Adipose tissue (tissue), 3 donors: ENCODE measurements around the gene LRRC59. TPM values are rescaled to one million over a fixed set of nuclear protein-coding genes. Genes with fewer than 3 reads are reported as not detected.

Experiments
- H3K27ac ChIP-seq: one replicate; pipeline ENCODE4 v1.5.1; 2013; ENCODE audit warnings: low read depth, low read length
- WGBS, 3 donors: extraction: QIAGEN DNeasy Blood & Tissue Kit; methylation state at CpG; one replicate each; pipeline ENCODE4 v1.1.7; 2013; 5-methylcytosine and 5-hydroxymethylcytosine counted together
- polyA plus RNA-seq, 3 donors: library from polyadenylated mRNA; stranded (reverse); fragments of 200-250 nt; gene quantifications; one replicate each; pipeline ENCODE4 v1.2.3, GENCODE V29; 2013
- donor health status: healthy with polysubstance abuse.
- donor health status: Bipolar disorder and iron deficiency.
- donor health status: healthy.

The LRRC59 gene
- polyA plus RNA-seq, 3 donors: 57.1 to 74.7 (median 63.1) TPM

GRCh38 chr17:50396261-50397110 is 837 bp downstream of the LRRC59 start:
- 4 to 5% (median 5%) methylated on average over 30 of the region's 30 CpGs for WGBS, 3 donors

DNA sequence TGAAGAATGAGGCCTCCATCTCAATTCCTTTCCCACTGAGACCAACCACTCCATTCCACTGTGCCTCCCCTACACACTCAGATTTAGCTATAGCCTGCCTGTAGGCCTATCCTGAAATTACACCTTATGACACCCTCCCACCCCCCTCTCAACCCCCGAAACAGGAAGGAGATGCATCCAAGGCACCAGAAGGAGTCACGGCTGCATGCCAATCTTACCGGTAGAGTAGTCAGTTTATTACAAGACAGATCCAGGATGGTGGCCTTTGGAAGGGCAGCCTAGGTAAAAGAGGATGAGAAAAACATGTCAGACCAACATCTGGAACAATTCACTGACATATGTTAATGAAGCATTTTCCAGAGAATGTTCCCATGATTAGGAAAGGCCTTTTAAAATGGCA is 2.6 kb downstream of the LRRC59 start:
- H3K27ac ChIP-seq: no peak overlapping the region
- 10 to 19% (median 12%) methylated on average over 3 of the region's 3 CpGs for WGBS, 3 donors

More at GRCh38 chr17:50396261-50397110, 837 bp downstream of the LRRC59 start:
- no peak overlapping the region for H3K27ac ChIP-seq

GRCh38 chr17:50393700-50394099 is 3.6 kb downstream of the LRRC59 start:
- WGBS, 3 donors: 57 to 94% (median 90%) methylated on average over 5 of the region's 5 CpGs
- no peak overlapping the region for H3K27ac ChIP-seq

DNA sequence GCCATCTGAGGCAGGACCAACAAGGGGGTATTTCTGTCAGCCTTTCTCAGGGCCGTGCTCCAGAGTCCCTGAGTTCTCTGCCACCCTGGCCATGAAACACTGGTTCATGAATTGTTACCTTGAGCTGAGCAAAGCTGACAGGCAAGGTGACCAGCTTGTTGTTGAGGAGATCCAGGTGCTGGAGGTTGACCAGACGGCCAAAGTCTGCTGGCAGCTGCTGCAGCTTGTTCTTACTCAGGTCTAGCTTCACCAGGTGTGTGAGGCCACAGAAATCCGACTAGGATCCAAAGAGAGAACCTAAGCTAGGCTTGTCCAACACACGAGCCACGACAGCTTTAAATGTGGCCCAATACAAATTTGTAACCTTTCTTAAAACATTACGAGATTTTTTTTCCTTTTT is 4.7 kb downstream of the LRRC59 start:
- H3K27ac ChIP-seq: no peak overlapping the region
- 59 to 89% (median 83%) methylated on average over 6 of the region's 6 CpGs for WGBS, 3 donors

GRCh38 chr17:50389534-50389933 is 7.8 kb downstream of the LRRC59 start:
- WGBS, 3 donors: 93 to 97% (median 95%) methylated on average over 6 of the region's 6 CpGs
- no peak overlapping the region for H3K27ac ChIP-seq

GRCh38 chr17:50388728-50389127 is 8.6 kb downstream of the LRRC59 start:
- no peak overlapping the region for H3K27ac ChIP-seq
- 91 to 99% (median 96%) methylated on average over 3 of the region's 3 CpGs for WGBS, 3 donors

- 61 to 71% (median 62%) methylated on average over 3 of the region's 3 CpGs for WGBS, 3 donors
- H3K27ac ChIP-seq: no peak overlapping the region
These were observed 10.8 kb downstream of the LRRC59 start for GRCh38 chr17:50386510-50386909.

DNA sequence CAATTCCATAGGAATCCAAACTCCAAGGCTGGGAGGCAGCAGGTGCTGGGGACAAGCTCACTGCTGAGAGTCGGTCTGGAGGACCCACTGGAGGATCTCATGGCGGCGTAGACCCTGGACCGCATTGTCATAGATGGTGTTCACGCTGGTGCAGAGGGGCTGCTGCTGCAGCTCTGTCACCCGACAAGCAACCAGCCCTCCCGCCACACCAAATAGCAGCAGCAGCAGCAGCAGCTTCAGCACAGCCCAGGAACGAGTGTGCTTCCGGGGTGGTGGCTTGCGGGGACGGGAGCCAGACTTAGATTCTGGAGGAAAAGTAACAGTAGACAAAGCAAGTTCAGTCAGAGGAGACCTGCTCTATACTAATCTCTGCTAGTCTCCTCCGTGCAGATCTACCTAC is 14.4 kb downstream of the LRRC59 start:
- H3K27ac ChIP-seq: no peak overlapping the region
- 87 to 94% (median 92%) methylated on average over 12 of the region's 12 CpGs for WGBS, 3 donors

DNA sequence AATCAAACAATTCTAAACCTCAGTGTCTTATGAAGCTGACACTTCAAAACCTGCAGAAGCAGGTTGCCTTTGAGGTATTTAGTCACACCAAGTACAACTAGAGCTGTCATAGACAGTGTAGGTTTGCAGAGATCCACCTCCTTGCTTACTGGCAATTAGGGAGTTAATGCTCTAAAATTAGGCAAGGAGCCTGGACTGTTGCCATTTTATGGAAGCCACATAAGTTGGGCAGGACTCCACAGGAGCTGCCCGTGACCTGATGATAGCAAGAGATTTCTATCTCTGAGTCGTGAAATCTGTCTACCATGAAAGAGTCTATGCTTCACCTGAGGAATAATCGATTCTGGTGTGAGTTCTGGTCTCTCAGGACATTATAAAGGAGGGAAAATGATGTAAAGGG is 15.4 kb downstream of the LRRC59 start:
- 41 to 57% (median 45%) methylated on average over 3 of the region's 3 CpGs for WGBS, 3 donors
- no peak overlapping the region for H3K27ac ChIP-seq

- WGBS, 3 donors: 86 to 88% (median 88%) methylated on average over 7 of the region's 7 CpGs
- no peak overlapping the region for H3K27ac ChIP-seq
These were observed 16.0 kb downstream of the LRRC59 start for GRCh38 chr17:50381260-50381815.

- H3K27ac ChIP-seq: no peak overlapping the region
- WGBS, 3 donors: 88 to 91% (median 89%) methylated on average over 13 of the region's 13 CpGs
These were observed 16.7 kb downstream of the LRRC59 start for GRCh38 chr17:50380369-50381259.

DNA sequence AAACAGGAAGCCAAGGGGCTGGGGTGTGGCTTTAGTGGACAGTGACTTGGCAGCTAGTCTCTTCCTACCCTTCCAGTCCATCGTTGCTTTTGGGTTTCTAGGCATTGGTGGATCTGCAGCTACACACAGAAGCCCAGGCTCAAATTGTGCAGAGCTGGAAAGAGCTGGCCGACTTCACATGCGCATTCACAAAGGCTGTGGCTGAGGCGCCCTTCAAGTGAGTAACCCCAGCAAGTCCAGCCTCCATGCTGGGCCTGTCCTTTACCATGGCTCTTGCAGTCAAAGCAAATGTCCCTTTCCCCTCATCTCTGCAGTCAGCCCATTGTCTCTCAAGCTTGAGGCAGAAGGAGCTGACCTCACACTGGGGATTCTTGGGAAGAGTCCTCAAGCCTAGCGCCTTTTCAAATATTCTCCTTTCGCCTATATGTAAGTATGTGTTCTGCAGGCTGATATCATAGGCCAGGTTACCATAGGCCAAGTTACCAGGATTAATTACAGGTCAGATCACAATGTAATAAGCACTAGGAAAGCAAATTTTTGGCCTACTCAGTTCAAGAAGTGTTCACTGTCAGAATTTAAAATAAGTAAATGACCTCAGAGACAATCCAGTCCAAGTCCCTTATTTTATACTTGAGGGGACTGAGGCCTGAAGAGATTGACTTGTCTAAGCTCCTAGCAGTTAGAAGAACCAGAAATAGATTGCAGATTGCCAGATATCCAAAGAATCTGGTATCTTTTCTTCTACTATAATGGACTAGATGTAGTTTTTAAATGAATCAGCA is 17.8 kb downstream of the LRRC59 start:
- 88 to 89% (median 88%) methylated on average over 6 of the region's 6 CpGs for WGBS, 3 donors

GRCh38 chr17:50375858-50376538 is 21.3 kb downstream of the LRRC59 start:
- H3K27ac ChIP-seq: no peak overlapping the region
- WGBS, 3 donors: 75 to 87% (median 85%) methylated on average over 5 of the region's 5 CpGs

More for the DNA sequence above, 17.8 kb downstream of the LRRC59 start:
- no peak overlapping the region for H3K27ac ChIP-seq

DNA sequence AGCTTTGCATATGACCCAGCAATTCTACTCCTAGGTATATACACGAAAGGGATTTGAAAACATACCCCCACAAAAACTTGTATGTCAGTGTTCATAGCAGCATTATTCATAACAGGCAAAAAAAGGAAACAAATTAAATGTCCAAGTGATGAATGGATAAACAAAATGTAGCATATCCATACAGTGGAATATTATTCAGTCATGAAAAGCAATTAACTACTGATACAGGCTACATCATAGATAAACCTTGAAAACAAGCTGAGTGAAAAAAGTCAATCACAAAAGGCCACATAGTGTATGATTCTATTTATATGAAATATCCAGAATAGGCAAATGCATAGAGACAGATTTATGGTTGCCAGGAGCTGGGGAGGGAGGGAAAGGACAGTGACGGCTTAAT is 23.6 kb downstream of the LRRC59 start:
- 74 to 89% (median 85%) methylated on average over 2 of the region's 2 CpGs for WGBS, 3 donors

DNA sequence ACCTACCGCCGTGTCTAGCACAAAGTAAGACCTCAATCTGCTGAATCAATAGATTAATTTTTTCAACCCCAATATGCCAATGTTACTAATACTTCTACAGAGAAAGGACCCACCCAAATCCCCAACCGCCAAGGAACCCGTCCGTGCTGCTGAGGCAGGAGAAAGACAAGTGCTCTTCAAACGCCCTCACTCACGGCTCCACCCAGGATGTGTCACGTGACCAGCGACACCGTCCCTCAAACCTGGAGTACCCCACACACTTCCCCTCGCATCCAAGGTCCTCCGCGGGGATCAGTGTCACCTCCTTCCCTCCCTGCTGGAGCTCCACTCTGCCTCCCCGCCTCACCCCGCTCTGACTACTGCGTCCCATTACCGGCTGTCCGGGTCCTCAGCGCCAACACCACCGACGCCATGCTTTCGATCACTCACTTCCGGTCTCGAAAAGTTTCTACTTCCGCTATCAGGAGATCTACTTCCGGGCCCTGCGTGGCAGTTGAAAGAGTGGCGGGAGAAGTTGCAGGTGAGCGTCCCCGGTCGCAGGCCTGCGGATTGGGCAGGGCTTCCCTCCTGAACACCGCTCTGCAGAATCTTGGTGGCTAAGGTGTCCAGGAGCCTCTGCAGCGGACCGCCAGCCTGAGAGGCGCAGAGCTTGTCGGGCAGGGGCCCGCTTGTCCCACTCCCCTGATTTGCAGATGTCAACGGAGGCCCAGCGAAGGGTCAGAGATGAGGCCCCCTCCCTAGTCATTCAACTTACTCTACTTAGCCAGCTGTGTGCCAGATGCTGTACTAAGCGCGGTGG is 24.4 kb downstream of the LRRC59 start, which contains the start of the genes EME1 and MRPL27:
Gene EME1, plus strand, starts transcription at position 472 of the 799 bp plus-strand sequence. CDS start 1,980 bp downstream, outside the sequence.
Gene MRPL27, minus strand, starts transcription at position 427 of the 799 bp plus-strand sequence. Its CDS starts 14 bp downstream, at position 413.
- 1 to 2% (median 1%) methylated on average over 42 of the region's 42 CpGs for WGBS, 3 donors
- no peak within 1 kb of the TSS for H3K27ac ChIP-seq

More for the DNA sequence above, 23.6 kb downstream of the LRRC59 start:
- H3K27ac ChIP-seq: no peak overlapping the region

DNA sequence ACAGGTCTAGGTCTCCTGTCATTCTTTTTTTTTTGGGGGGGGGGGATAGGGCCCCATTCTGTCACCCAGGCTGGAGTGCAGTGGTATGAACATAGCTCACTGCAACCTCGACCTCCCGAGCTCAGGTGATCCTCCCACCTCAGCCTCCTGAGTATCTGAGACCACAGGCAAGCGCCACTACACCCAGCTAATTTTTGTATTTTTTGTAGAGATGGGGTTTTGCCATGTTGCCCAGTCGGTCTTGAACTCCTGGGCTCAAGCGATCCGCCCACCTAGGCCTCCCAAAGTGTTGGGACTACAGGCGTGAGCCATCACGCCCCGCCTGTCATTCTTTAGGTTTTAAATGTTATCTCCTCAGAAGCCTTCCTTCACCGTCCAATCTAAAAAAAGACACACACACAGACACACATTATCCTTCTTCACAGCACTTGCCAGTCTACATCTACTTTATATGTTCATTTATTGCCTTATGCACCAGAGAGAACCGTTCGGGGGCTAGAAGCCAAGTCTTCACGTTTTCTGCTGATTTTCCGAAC is 25.0 kb downstream of the LRRC59 start:
- no peak overlapping the region for H3K27ac ChIP-seq
- 19 to 22% (median 21%) methylated on average over 14 of the region's 14 CpGs for WGBS, 3 donors
